Suppressor macrophage treated with lipopolysaccharide for 1 hour (primary cell): ENCODE measurements around the gene HIVEP3.

ENCODE experiments used
- DNase-seq, 3 donors: peaks; one replicate each; pipeline ENCODE4 v3.0.0-alpha.2; 2020 to 2022

Gene HIVEP3

DNA sequence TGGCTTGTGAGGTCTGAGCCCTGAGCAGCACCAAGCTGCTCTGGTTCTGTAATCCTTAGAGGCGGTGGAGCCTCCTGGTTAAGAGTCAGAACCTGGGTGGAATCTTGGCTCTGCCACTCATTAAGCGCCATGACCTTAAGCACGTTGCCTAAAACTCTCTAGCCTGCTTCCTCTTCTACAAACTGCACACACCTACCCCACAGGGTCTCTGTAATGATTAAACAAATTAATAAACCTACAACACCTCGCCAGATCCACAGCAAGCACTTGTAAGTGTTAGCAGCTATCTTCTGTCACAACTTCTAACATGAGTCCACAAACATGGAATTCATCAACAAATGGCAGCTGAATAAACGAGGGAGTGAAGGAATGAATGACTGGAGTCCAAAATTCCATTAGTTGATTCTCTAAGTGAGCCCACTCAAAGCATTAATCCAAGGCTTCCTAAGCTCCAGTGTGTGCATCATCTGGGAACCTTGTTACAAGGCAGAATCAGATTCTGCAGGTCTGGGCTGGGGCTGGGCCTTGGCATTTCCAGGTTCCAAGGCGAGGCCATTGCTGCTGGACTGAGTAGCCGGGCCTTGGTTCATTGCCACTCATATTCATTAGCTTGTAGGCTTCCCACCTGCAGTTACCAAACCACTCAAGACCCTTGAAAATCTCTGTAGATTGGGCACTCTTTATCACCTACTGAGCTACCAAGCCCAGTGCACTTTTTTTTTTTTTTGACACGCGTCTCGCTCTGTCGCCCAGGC, 168.6 kb downstream of the HIVEP3 start:
- DNase-seq: no peak

DNA sequence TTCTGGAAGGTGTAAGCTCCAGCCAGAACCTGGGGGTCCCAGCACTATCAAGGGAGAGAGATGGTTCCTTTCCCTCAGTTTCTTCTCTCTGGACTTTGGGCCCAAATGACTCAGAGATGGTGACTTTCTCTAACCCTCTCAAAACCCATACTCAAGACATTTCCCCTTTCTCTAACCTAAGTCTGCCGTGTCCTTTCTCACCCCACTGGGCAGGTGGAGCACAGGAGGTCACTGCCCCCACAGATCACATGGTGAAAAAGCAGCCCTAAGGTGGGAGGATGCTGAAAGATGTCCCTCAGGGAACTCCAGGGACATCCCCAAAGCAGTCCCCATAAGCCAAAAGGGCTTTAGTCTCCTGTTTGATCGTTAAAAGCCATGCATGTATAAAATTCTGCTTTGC, 173.7 kb downstream of the HIVEP3 start:
- DNase-seq: peak in 1 of 3 donors; percentile 35

- DNase-seq: peak; percentile 46 to 75 (median 70)
Measured at GRCh38 chr1:41743366-41743765, 175.4 kb downstream of the HIVEP3 start.

GRCh38 chr1:41742219-41742618, 176.5 kb downstream of the HIVEP3 start:
- DNase-seq: peak; percentile 75 to 83 (median 81)

DNA sequence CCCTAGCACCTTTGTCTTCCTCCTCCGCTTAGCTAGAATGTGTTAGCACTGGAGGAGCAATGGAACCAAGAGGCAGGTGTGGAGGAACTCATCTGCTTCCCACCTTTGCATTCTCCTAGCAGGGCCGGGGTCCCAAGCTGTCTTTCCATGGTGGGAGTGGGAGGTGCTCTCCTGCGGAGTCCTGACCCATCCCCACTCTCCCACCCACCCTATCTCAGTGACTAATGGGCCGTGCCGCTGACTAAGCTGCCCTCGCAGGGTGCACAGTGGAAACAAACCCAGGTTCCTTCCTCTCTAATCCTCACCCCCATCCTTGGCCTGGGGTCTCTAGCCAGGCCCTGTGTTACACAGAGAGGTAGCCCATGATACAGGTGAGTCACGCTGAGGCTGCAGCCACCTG, 177.5 kb downstream of the HIVEP3 start:
- peak; percentile 64 to 76 (median 73) for DNase-seq

DNA sequence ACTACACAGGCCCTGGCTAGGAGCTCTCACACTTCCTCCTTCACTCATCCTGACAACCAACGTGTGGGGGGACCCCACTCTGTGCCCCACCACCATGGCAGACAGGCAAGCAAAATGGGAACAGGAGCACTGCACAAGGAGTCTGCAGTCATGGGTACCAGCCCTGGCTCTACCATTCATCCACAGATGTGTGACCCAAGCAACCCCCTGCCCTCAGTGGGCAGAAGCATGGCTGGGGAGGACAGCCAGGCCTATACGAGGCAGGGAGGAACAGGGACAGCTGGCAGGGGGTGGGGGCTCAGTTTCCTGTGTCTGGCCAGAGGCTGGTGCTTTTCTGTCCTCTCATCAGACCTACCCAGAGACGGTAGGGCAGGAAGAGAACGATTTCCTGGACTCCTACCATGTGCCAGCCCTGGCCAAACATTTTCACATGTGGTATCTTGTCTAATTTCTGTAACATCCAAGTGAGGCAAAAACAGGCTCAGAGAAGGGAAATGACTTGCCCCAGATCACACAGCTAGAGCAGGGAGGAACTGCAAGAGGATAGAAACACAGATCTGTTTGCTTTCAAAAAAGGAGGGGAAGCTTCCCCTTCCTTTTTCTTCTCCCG, 178.0 kb downstream of the HIVEP3 start:
- peak; percentile 51 to 63 (median 57) for DNase-seq

DNA sequence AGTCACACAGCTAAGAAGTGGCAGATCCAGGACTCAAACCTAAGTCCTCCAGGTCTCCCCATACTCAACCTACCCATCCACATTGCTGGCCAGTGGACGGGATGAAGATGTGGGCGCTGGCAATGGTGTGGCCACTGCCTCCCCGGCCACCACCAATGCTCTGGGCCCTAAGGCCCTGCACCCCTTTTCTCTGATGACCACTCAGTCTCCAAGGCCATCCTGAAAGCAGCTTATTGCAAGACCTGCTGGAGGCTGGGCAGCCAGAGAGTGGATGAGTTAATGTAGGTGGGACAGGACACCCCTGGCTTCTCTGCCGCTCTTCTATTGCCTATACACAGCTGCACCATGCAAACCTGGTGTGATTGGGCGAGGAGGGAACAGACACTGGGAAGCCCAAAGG, 178.7 kb downstream of the HIVEP3 start:
- DNase-seq: no peak

DNA sequence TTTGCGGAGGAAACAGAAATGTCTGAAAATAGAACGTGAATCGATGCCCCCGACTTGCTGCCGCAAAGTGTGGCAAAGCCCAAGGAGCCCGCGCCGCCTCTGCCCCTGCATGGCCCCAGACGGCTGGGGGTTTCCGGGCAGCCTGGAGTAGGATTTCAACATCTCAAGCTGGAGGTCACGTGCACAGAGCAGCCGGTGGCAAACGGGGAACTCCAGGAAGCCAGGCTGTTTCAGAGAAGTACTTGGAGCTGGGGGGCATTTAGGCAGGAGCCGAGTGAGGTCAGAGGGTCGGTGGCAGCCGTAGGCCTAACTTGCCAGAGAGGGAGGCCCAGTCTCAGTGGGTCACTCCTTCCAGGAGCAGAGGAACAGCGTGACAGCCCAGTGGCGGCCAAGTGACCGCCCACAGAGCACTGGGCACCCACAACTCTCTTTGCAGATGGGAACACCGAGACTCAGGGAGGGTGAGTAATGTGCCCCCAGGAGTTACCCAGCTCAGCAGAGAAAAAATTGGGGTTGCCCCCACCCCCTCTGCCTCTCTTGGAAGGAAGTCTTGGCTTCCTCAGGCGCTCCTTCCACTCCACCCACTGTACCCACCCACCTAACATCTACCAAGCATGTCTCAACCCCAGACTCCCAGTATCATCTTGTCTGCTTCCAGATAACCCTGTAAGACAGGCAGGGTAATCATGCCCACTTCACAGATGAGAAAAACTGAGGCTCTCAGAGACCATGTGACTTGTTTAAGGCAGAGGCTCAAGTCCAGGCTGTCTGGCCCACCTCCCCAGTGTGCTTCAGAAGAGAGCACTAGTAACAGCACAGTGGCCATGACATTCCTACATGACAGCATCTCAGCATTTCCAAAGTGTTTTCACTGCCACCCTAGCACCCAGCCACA, 179.4 kb downstream of the HIVEP3 start:
- peak; percentile 98 to 99 (median 99) for DNase-seq

DNA sequence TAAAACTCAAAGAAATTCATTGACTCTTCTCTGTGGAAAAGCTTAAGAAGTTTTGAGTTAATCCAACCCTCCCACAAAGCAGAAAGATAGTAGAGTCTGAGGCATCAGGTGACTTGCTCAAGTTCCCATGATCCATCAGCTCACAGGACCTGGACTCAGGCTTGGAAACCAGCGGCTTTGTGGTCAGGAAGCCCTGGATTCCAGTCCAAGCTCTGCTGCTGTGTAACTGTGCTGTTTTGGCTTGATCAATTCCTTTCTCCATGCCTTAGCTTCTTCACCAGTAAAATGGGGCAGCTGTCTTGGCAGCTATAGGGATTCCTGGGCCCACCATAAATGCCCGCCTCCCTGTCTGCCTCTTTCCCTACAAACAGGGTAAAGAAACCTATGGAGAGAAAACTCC, 180.2 kb downstream of the HIVEP3 start:
- peak in 1 of 3 donors; percentile 36 for DNase-seq

DNA sequence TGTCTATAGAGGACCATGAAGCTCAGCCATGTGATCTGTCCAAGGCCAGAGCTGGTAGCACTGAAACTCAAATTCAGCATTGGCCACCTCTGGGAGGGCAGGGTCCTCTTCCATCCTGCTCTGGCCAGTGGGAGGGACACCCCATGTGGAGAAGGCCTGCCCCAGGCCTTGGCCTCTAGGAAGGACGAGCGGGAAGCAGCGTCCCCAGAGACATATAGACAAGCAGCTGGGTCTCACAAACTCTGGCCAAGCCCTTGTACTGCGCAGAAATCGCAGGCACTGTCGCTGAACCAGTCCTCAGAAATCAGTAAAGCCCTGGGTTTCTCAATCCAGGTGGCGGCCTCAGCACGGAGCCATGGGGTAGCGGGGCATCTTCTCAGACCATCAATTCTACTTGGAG, 180.7 kb downstream of the HIVEP3 start:
- DNase-seq: no peak

DNA sequence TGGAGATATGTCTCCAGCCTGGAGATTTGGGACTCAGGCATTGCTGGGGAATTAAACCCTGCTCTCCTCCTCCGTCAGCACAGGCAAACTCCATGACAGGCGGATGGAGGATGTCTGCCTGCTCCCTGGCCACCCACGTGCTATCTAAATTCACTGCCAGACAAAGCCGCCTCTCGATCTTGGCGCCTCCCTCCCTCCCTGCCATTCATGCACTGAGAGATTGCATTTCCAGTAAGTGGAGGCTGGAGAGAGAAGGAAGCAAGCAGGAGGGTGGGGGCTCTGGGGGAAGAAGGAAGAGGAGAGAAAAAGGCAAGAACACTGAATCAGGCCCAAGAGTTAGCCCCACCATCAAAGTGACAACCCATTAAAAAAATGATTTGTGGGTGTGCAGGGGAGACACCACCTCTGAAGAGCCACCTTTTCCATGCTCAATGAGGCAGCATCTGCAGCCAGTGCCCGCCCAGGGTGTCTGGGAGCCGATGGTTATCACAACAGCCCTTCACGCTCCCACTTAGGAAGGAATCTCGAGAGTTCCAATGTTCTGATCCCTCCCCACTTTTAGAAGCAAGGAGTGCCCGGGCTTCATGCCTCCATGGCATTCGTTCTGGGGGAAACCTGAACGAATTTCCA, 183.0 kb downstream of the HIVEP3 start:
- peak in 2 of 3 donors; percentile 30 to 45 for DNase-seq

GRCh38 chr1:41735139-41735538, 183.6 kb downstream of the HIVEP3 start:
- DNase-seq: no peak

GRCh38 chr1:41734201-41734970, 184.3 kb downstream of the HIVEP3 start:
- DNase-seq: peak; percentile 51 to 65 (median 55)

GRCh38 chr1:41733725-41734124, 185.0 kb downstream of the HIVEP3 start:
- no peak for DNase-seq

- DNase-seq: no peak
Measured at GRCh38 chr1:41733021-41733420, 185.7 kb downstream of the HIVEP3 start.

GRCh38 chr1:41731516-41732030, 187.1 kb downstream of the HIVEP3 start:
- DNase-seq: no peak

- no peak for DNase-seq
Measured at GRCh38 chr1:41730806-41731205, 187.9 kb downstream of the HIVEP3 start.

GRCh38 chr1:41728403-41729202, 190.1 kb downstream of the HIVEP3 start:
- peak; percentile 91 to 93 (median 92) for DNase-seq

GRCh38 chr1:41727749-41728115, 191.0 kb downstream of the HIVEP3 start:
- no peak for DNase-seq

GRCh38 chr1:41726899-41727748, 191.6 kb downstream of the HIVEP3 start:
- DNase-seq: peak; percentile 96 to 98 (median 97)
